Tibial nerve (tissue), 4 donors: ENCODE results near the gene SEMA6C.

Experiments used
- CTCF ChIP-seq, 5 experiments: fragments of 200-600 bp in 3 of 5; fragments of 450-650 bp in 2 of 5; sonication (generic) in 3 of 5; IDR thresholded peaks; one replicate each; pipeline ENCODE4 v1.5.1; 2016 to 2019; ENCODE audit warnings: antibody characterized with exemption in 5 of 5, mild to moderate bottlenecking in 3 of 5, moderate library complexity in 2 of 5
- EP300 ChIP-seq, 2 donors: sonication (generic); formaldehyde crosslinking; IDR thresholded peaks; one replicate each; pipeline ENCODE4 v1.6.1; 2017; ENCODE audit warnings: antibody characterized with exemption in 2 of 2, mild to moderate bottlenecking in 1 of 2
- POLR2A ChIP-seq, 2 donors: fragments of 450-650 bp; IDR thresholded peaks; one replicate each; pipeline ENCODE4 v1.6.1; 2017; ENCODE audit warnings: antibody characterized with exemption in 2 of 2, mild to moderate bottlenecking in 2 of 2, moderate library complexity in 2 of 2

- TF ChIP-seq CTCF (IDR thresholded peaks at IDR 0.05) (no peak), EP300 (IDR thresholded peaks at IDR 0.05) (no peak), POLR2A (IDR thresholded peaks at IDR 0.05) (no peak)
Observed at GRCh38 chr1:151124763-151125403, 21.5 kb downstream of the SEMA6C start.
